IPS DF 6.9 (cell line): Measurements from ENCODE around the gene ZNF32.

Source experiments
- DNase-seq: peaks from one replicate; pipeline ENCODE4 v3.0.0-alpha.2; 2013; ENCODE audit warnings: low read depth, low spot score
- H3K27ac ChIP-seq: one replicate; pipeline ENCODE4 v1.5.1; 2013; ENCODE audit warnings: low read length, control low read depth
- H3K27me3 ChIP-seq: 2 replicates; pipeline ENCODE4 v1.6.1; 2013; ENCODE audit warnings: mild to moderate bottlenecking, low read length; ENCODE audit not compliant: control insufficient read depth, insufficient read depth
- H3K36me3 ChIP-seq: 2 replicates; pipeline ENCODE4 v1.6.1; 2013; ENCODE audit warnings: low read length; ENCODE audit not compliant: control insufficient read depth, insufficient read depth
- H3K4me1 ChIP-seq: 2 replicates; pipeline ENCODE4 v1.6.1; 2013; ENCODE audit warnings: low read length; ENCODE audit not compliant: control insufficient read depth, insufficient read depth
- H3K4me3 ChIP-seq: 2 replicates; pipeline ENCODE4 v1.5.1; 2013; ENCODE audit warnings: mild to moderate bottlenecking, low read length
- H3K9me3 ChIP-seq: 2 replicates; pipeline ENCODE4 v1.6.1; 2013; ENCODE audit warnings: low read length, inconsistent platforms; ENCODE audit not compliant: control insufficient read depth, insufficient read depth
- WGBS: extraction: QIAGEN DNeasy Blood & Tissue Kit; methylation state at CpG from one replicate; pipeline ENCODE4 v1.1.7; 2013; ENCODE audit warnings: mixed read lengths, missing lambda C conversion rate; ENCODE audit not compliant: insufficient read length, insufficient coverage; 5-methylcytosine and 5-hydroxymethylcytosine counted together

The ZNF32 gene

GRCh38 chr10:43689955-43690771 is 41.5 kb upstream of the ZNF32 start:
- no CpG with 5 or more reads among the region's 65 CpGs for WGBS
- peak overlapping the region; percentile 21; the same call in 1 of the 2 replicates for H3K4me3 ChIP-seq

DNA sequence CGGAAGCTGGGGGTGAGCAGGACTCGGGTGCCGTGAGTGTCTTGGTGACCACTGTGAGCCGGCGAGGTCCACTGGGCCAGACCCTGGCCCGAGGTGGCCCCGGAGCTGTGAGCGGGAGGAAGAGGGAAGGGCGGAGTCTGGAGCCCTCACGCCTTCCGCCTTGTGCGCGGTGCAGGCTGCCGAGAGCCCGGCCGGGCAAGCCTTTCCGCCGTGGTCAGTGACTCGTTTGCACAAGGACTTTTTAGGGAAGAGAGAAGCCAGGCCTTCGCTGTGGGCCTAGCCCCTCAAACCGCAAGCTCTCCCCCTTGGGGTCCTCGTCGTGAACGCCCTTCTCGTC is 40.9 kb upstream of the ZNF32 start:
- Histone ChIP-seq H3K4me3 (peak overlapping the region; percentile 21; the same call in 1 of the 2 replicates), H3K36me3 (no peaks in the 10 kb centered on the region), H3K27ac (no peak overlapping the region), H3K9me3 (no peaks in the 10 kb centered on the region), H3K27me3 (peaks cover 3% of the 10 kb centered on the region; the same call in 1 of the 2 replicates), H3K4me1 (no peaks in the 10 kb centered on the region)
- no CpG with 5 or more reads among the region's 25 CpGs for WGBS
- DNase-seq, result no peak

More at GRCh38 chr10:43689955-43690771, 41.5 kb upstream of the ZNF32 start:
- DNase-seq, result no peak
- no peaks in the 10 kb centered on the region for H3K4me1 ChIP-seq
- peaks cover 3% of the 10 kb centered on the region; the same call in 1 of the 2 replicates for H3K27me3 ChIP-seq
- no peak overlapping the region for H3K27ac ChIP-seq
- H3K36me3 ChIP-seq, result no peaks in the 10 kb centered on the region
- no peaks in the 10 kb centered on the region for H3K9me3 ChIP-seq

GRCh38 chr10:43689007-43689491 is 40.4 kb upstream of the ZNF32 start:
- peaks cover 3% of the 10 kb centered on the region; the same call in 1 of the 2 replicates for H3K27me3 ChIP-seq

DNA sequence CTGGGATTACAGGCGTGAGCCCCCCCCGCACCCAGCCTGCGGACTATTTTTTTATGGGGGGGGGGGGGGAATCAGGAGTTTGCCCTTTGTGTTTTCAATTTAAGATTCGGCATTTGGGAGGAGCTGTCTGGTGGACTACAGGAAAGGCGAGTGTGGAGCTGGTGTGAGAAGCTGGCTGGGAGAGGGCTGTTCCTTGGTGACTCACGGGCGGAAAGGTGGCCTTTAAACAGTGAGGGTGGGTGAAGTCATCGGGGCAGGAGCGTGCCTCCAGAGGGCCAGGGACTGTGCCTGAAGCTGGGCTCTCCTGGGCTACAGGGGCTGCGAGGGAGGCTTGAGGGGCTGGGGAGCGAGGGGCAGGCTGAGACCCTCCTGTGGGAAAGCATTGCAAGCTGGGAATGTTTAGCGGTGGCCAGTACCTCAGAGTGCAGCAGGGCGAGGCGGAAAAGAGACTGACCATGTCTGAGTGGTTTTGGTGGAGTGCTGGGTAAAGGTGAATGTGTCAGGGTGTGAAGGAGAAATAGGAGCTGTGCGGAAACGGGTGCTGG is 39.7 kb upstream of the ZNF32 start:
- no CpG with 5 or more reads among the region's 16 CpGs for WGBS
- Histone ChIP-seq H3K27me3 (peaks cover 3% of the 10 kb centered on the region; the same call in 1 of the 2 replicates), H3K36me3 (no peaks in the 10 kb centered on the region), H3K9me3 (no peaks in the 10 kb centered on the region), H3K4me3 (no peak overlapping the region), H3K4me1 (no peaks in the 10 kb centered on the region), H3K27ac (no peak overlapping the region)
- no peak for DNase-seq

More at GRCh38 chr10:43689007-43689491, 40.4 kb upstream of the ZNF32 start:
- Histone ChIP-seq H3K4me1 (no peaks in the 10 kb centered on the region), H3K27ac (no peak overlapping the region), H3K36me3 (no peaks in the 10 kb centered on the region), H3K9me3 (no peaks in the 10 kb centered on the region), H3K4me3 (no peak overlapping the region)
- no peak for DNase-seq
- no CpG with 5 or more reads among the region's 25 CpGs for WGBS

- Histone ChIP-seq H3K4me1 (no peaks in the 10 kb centered on the region), H3K36me3 (no peaks in the 10 kb centered on the region), H3K27me3 (peaks cover 3% of the 10 kb centered on the region; the same call in 1 of the 2 replicates), H3K9me3 (no peaks in the 10 kb centered on the region), H3K27ac (no peak overlapping the region), H3K4me3 (no peak overlapping the region)
- WGBS, result no CpG with 5 or more reads among the region's 7 CpGs
- no peak for DNase-seq
Measured at GRCh38 chr10:43687373-43687772, 38.7 kb upstream of the ZNF32 start.

DNA sequence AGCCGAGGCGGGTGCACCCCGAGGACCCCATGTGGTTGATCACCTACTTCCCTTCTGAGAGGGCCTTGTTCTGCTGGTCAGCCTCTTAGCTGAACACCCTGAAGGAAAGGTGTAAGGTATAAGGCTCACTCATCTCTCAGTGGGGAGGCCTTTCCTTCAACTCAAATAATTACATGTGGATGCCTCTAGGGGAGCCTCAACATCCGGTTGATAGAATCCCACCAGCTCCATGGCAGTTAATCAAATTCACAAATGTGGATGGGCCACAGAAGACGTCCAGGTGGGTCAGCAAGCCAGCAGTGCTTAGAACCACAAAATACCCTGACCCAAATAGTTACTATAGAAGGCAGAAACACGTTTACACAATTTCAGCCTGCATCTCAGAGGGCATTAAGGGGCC is 37.7 kb upstream of the ZNF32 start:
- Histone ChIP-seq H3K4me3 (no peak overlapping the region), H3K27me3 (peaks cover 3% of the 10 kb centered on the region; the same call in 1 of the 2 replicates), H3K27ac (no peak overlapping the region), H3K36me3 (no peaks in the 10 kb centered on the region), H3K4me1 (no peaks in the 10 kb centered on the region), H3K9me3 (no peaks in the 10 kb centered on the region)
- DNase-seq, result no peak
- no CpG with 5 or more reads among the region's 6 CpGs for whole genome bisulfite sequencing

DNA sequence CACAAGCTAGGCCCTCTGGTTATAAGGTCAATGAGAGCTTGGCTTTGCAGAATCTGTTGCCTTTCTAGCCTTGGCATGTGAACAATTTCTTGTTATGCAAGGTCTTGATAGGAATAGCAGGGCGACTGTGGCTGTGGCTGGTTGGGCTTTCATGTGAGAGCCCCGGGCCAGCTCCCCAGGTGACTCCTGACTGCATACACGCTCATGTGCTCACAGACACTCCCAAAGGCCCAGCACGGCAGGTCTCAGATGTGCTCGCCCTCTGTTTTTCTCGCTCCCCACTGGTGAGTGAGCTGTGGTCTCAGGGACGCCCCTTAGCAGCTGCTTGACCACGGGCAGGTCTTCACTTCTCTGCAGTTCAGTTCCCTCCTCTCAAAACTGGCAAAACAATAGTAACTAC is 37.1 kb upstream of the ZNF32 start:
- no peak overlapping the region for H3K4me3 ChIP-seq
- no peaks in the 10 kb centered on the region for H3K9me3 ChIP-seq
- H3K27me3 ChIP-seq, result no peaks in the 10 kb centered on the region; the same call in 1 of the 2 replicates
- H3K4me1 ChIP-seq, result no peaks in the 10 kb centered on the region
- DNase-seq, result no peak
- H3K27ac ChIP-seq, result no peak overlapping the region
- H3K36me3 ChIP-seq, result no peaks in the 10 kb centered on the region
- WGBS, result no CpG with 5 or more reads among the region's 8 CpGs

DNA sequence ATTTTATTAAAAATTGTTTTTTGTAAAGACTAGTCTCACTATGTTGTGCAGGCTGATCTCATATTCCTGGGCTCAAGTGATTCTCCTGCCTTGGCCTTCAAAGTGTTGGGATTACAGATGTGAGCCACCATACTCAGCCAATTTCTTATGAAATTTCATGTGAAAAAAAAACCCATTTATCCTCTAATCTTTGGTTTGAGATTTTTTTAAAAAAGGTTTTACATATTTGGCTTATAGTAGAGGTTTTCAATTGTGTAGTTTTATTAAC is 35.5 kb upstream of the ZNF32 start:
- Histone ChIP-seq H3K9me3 (no peaks in the 10 kb centered on the region), H3K36me3 (no peaks in the 10 kb centered on the region), H3K27me3 (no peaks in the 10 kb centered on the region; the same call in 1 of the 2 replicates), H3K4me1 (no peaks in the 10 kb centered on the region), H3K4me3 (no peak overlapping the region), H3K27ac (no peak overlapping the region)
- DNase-seq, result no peak

GRCh38 chr10:43683451-43684291 is 35.0 kb upstream of the ZNF32 start:
- H3K27ac ChIP-seq, result no peak overlapping the region
- no peaks in the 10 kb centered on the region for H3K4me1 ChIP-seq
- no peak for DNase-seq
- H3K4me3 ChIP-seq, result no peak overlapping the region
- no peaks in the 10 kb centered on the region for H3K27me3 ChIP-seq
- H3K36me3 ChIP-seq, result no peaks in the 10 kb centered on the region
- H3K9me3 ChIP-seq, result no peaks in the 10 kb centered on the region
- no CpG with 5 or more reads among the region's 10 CpGs for WGBS

GRCh38 chr10:43682956-43683355 is 34.3 kb upstream of the ZNF32 start:
- Histone ChIP-seq H3K27me3 (no peaks in the 10 kb centered on the region), H3K4me3 (no peak overlapping the region), H3K4me1 (no peaks in the 10 kb centered on the region), H3K36me3 (no peaks in the 10 kb centered on the region), H3K27ac (no peak overlapping the region), H3K9me3 (no peaks in the 10 kb centered on the region)
- DNase-seq, result no peak
- WGBS, result no CpG with 5 or more reads among the region's 2 CpGs
